ENCODE measurements around the gene INS. TPM values are rescaled to one million over a fixed set of nuclear protein-coding genes. Genes with fewer than 3 reads are reported as not detected.

The INS gene
- total and polyA plus RNA-seq, 11 donors, result 0.67 to 1.8 TPM; not detected in 9

GRCh38 chr11:2156416-2157182 lies 4.4 kb downstream of the INS start:
- H3K27ac ChIP-seq, result no peak overlapping the region
- no peaks in the 10 kb centered on the region for H3K36me3 ChIP-seq
- H3K4me3 ChIP-seq, result no peak overlapping the region
- peaks cover 0 to 12% (median 0%) of the 10 kb centered on the region in 9 donors for H3K27me3 ChIP-seq
- H3K4me1 ChIP-seq, result peaks cover 0 to 14% (median 3%) of the 10 kb centered on the region in 12 donors
- intact Hi-C loops (cut with DNase I), result loop anchor here in 5 of 10 donors (1.0 to 10.0 kb wide), 4 partner anchors 463 to 504 kb away; no protein-coding TSS in a partner anchor
- TF ChIP-seq CTCF (IDR thresholded peaks at IDR 0.05), result peak; percentile 69 to 90 (median 76)
- no peak for TF ChIP-seq POLR2A (IDR thresholded peaks at IDR 0.05)
- WGBS, 4 donors, result 16 to 36% (median 35%) methylated on average over 11 to 19 of the region's 19 CpGs
- H3K9me3 ChIP-seq, result no peaks in the 10 kb centered on the region
- peak; percentile 20 to 70 (median 54) for ATAC-seq
- DNase-seq, result peak; percentile 65 to 87 (median 77)

- WGBS, 4 donors, result 63 to 87% (median 66%) methylated on average over 13 to 29 of the region's 29 CpGs
Observed at GRCh38 chr11:2155511-2155910, 5.5 kb downstream of the INS start.

GRCh38 chr11:2154889-2155288 lies 6.1 kb downstream of the INS start:
- no peak overlapping the region for H3K4me3 ChIP-seq
- no peak overlapping the region for H3K27ac ChIP-seq
- no peak for ATAC-seq
- 86 to 95% (median 90%) methylated on average over 10 to 17 of the region's 17 CpGs for WGBS, 4 donors
- intact Hi-C loops (cut with DNase I), result loop anchor here in 9 of 10 donors (5.0 to 10.0 kb wide), 5 partner anchors 273 to 503 kb away; partner anchors contain the start of gene SYT8 (in 1 of the 9)
- H3K9me3 ChIP-seq, result no peaks in the 10 kb centered on the region
- no peak for DNase-seq
- no peak for TF ChIP-seq CTCF (IDR thresholded peaks at IDR 0.05)
- TF ChIP-seq POLR2A (IDR thresholded peaks at IDR 0.05), result no peak
- H3K36me3 ChIP-seq, result no peaks in the 10 kb centered on the region
- peaks cover 0 to 17% (median 5%) of the 10 kb centered on the region in 12 donors for H3K4me1 ChIP-seq
- peaks cover 0 to 19% (median 12%) of the 10 kb centered on the region in 9 donors for H3K27me3 ChIP-seq

More at GRCh38 chr11:2155511-2155910, 5.5 kb downstream of the INS start:
- no peak overlapping the region for H3K27ac ChIP-seq
- TF ChIP-seq POLR2A (IDR thresholded peaks at IDR 0.05), result no peak
- peaks cover 0 to 15% (median 7%) of the 10 kb centered on the region in 9 donors for H3K27me3 ChIP-seq
- no peak overlapping the region for H3K4me3 ChIP-seq
- DNase-seq, result no peak
- ATAC-seq, result no peak
- intact Hi-C loops (cut with DNase I), result loop anchor here in 2 of 10 donors (5.0 to 10.0 kb wide), 2 partner anchors 501 to 503 kb away; no protein-coding TSS in a partner anchor
- H3K4me1 ChIP-seq, result peaks cover 0 to 17% (median 5%) of the 10 kb centered on the region in 12 donors
- no peaks in the 10 kb centered on the region for H3K9me3 ChIP-seq
- H3K36me3 ChIP-seq, result no peaks in the 10 kb centered on the region

- no peaks in the 10 kb centered on the region for H3K9me3 ChIP-seq
- H3K4me1 ChIP-seq, result peaks cover 0 to 11% (median 5%) of the 10 kb centered on the region in 12 donors
- ATAC-seq (no peak), DNase-seq (no peak)
- H3K4me3 ChIP-seq, result no peak overlapping the region
- TF ChIP-seq CTCF (IDR thresholded peaks at IDR 0.05), result no peak
- TF ChIP-seq POLR2A (IDR thresholded peaks at IDR 0.05), result no peak
- H3K27ac ChIP-seq, result no peak overlapping the region
- H3K27me3 ChIP-seq, result peaks cover 3 to 22% (median 17%) of the 10 kb centered on the region in 9 donors
- WGBS, 4 donors, result 85 to 100% (median 89%) methylated on average over 4 to 7 of the region's 7 CpGs; no CpG with 5 or more reads in 1 of the 4 donors
- intact Hi-C loops (cut with DNase I), result loop anchor here in 8 of 10 donors (5.0 to 10.0 kb wide), 5 partner anchors 272 to 502 kb away; partner anchors contain the start of gene SYT8 (in 1 of the 8)
- H3K36me3 ChIP-seq, result no peaks in the 10 kb centered on the region
Observed at GRCh38 chr11:2154195-2154585, 6.8 kb downstream of the INS start.
